Smooth muscle cell (in vitro differentiated cells): Measurements from ENCODE around the gene TUBGCP5. TPM values are rescaled to one million over a fixed set of nuclear protein-coding genes. Genes with fewer than 3 reads are reported as not detected.
A peak's percentile ranks its signal among the peaks of the same experiment; 100 is the strongest.

ENCODE experiments used
- DNase-seq: peaks from one replicate; lab custom pipeline; 2025; ENCODE audit not compliant: unreplicated experiment; lab: John Stamatoyannopoulos, UW
- H2AFZ ChIP-seq: fragments of 200-600 bp; sonication (generic); 2 replicates; pipeline ENCODE4 v1.6.0; 2016; ENCODE audit warnings: antibody characterized with exemption, low read depth, mild to moderate bottlenecking
- H3F3A ChIP-seq: fragments of 200-600 bp; sonication (generic); 2 replicates; pipeline ENCODE4 v1.6.0; 2017; ENCODE audit warnings: antibody characterized with exemption, low read depth
- H3K27ac ChIP-seq: fragments of 200-600 bp; sonication (generic); 2 replicates; pipeline ENCODE4 v1.5.1; 2016; ENCODE audit warnings: low read depth, mild to moderate bottlenecking
- H3K27me3 ChIP-seq: fragments of 200-600 bp; sonication (generic); 2 replicates; pipeline ENCODE4 v1.6.1; 2016; ENCODE audit warnings: low read depth, mild to moderate bottlenecking
- H3K36me3 ChIP-seq: fragments of 200-600 bp; sonication (generic); 2 replicates; pipeline ENCODE4 v1.5.1; 2016; ENCODE audit warnings: low read depth
- H3K4me1 ChIP-seq: fragments of 200-600 bp; sonication (generic); 2 replicates; pipeline ENCODE4 v1.5.1; 2016; ENCODE audit warnings: low read depth
- H3K4me2 ChIP-seq: fragments of 200-600 bp; sonication (generic); 2 replicates; pipeline ENCODE4 v1.6.0; 2016; ENCODE audit warnings: mild to moderate bottlenecking
- H3K4me3 ChIP-seq: fragments of 200-600 bp; sonication (generic); 2 replicates; pipeline ENCODE4 v1.5.1; 2016; ENCODE audit warnings: mild to moderate bottlenecking
- H3K79me2 ChIP-seq: fragments of 200-600 bp; sonication (generic); 2 replicates; pipeline ENCODE4 v1.6.0; 2016; ENCODE audit warnings: low read depth, mild to moderate bottlenecking
- H3K9ac ChIP-seq: fragments of 200-600 bp; sonication (generic); 2 replicates; pipeline ENCODE4 v1.6.0; 2016; ENCODE audit warnings: low read depth
- H3K9me3 ChIP-seq: fragments of 200-600 bp; sonication (generic); replicated peaks from 2 replicates; pipeline ENCODE4 v1.5.1; 2016; ENCODE audit warnings: low read depth
- H4K20me1 ChIP-seq: fragments of 200-600 bp; sonication (generic); 2 replicates; pipeline ENCODE4 v1.6.0; 2016; ENCODE audit warnings: low read depth
- WGBS: methylation state at CpG from one replicate; pipeline ENCODE4 v1.1.7; 2016; ENCODE audit warnings: low lambda C conversion rate; 5-methylcytosine and 5-hydroxymethylcytosine counted together
- polyA plus RNA-seq: library from polyadenylated mRNA; unstranded; fragments of >200 nt; fragmentation: Nextera tagmentation; extraction: Ambion mirVana; gene quantifications from 2 replicates; pipeline ENCODE4 v1.2.1, GENCODE V29; 2016
- total RNA-seq: library from RNA; depleted of rRNA; stranded (reverse); fragments of >200 nt; gene quantifications from 2 replicates; pipeline ENCODE4 v1.2.3, GENCODE V29; 2014
- TF ChIP-seq, protein P1 (sequence below): fragments of 200-600 bp; sonication (generic); IDR thresholded peaks from 2 replicates; pipeline ENCODE4 v1.5.1; 2017; ENCODE audit warnings: borderline replicate concordance, mild to moderate bottlenecking, antibody characterized with exemption; ENCODE audit not compliant: insufficient read depth, poor library complexity, severe bottlenecking

Gene TUBGCP5
- total and polyA plus RNA-seq, 2 experiments from 2014 or later = 7.9 to 13.9 TPM

DNA sequence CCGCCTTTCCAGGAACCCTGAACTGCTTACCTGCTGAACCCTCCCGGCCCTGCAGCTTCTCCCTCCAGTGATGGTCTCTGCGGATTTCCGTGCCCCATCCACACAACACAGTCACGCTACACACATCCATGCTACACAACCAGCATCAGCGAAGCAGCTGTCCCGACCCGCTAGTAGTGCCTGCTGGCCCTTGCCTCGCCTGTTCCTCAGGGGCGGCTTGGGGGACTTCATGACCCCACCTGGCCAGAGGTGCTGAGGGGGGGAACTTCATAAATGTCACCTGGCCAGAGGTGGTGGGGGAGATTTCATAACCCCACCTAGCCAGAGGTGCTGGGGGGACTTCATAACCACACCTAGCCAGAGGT, 530 bp upstream of the TUBGCP5 start:
- H3K4me2 ChIP-seq = peak overlapping the region; percentile 97
- peak overlapping the region; percentile 67 for H3K9ac ChIP-seq
- H3K27ac ChIP-seq = no peak overlapping the region
- no peaks in the 10 kb centered on the region for H3K36me3 ChIP-seq
- no peaks in the 10 kb centered on the region for H3F3A ChIP-seq
- TF ChIP-seq, protein P1, sequence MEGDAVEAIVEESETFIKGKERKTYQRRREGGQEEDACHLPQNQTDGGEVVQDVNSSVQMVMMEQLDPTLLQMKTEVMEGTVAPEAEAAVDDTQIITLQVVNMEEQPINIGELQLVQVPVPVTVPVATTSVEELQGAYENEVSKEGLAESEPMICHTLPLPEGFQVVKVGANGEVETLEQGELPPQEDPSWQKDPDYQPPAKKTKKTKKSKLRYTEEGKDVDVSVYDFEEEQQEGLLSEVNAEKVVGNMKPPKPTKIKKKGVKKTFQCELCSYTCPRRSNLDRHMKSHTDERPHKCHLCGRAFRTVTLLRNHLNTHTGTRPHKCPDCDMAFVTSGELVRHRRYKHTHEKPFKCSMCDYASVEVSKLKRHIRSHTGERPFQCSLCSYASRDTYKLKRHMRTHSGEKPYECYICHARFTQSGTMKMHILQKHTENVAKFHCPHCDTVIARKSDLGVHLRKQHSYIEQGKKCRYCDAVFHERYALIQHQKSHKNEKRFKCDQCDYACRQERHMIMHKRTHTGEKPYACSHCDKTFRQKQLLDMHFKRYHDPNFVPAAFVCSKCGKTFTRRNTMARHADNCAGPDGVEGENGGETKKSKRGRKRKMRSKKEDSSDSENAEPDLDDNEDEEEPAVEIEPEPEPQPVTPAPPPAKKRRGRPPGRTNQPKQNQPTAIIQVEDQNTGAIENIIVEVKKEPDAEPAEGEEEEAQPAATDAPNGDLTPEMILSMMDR = no peak
- peaks cover 13% of the 10 kb centered on the region for H3K79me2 ChIP-seq
- H3K27me3 ChIP-seq = no peaks in the 10 kb centered on the region
- H3K4me1 ChIP-seq = peaks cover 7% of the 10 kb centered on the region
- H2AFZ ChIP-seq = peak overlapping the region; percentile 88
- H3K9me3 ChIP-seq = no peaks in the 10 kb centered on the region
- H4K20me1 ChIP-seq = no peaks in the 10 kb centered on the region
- WGBS = 50% methylated on average over 10 of the region's 10 CpGs
- peak overlapping the region; percentile 89 for H3K4me3 ChIP-seq
- no peak for DNase-seq

DNA sequence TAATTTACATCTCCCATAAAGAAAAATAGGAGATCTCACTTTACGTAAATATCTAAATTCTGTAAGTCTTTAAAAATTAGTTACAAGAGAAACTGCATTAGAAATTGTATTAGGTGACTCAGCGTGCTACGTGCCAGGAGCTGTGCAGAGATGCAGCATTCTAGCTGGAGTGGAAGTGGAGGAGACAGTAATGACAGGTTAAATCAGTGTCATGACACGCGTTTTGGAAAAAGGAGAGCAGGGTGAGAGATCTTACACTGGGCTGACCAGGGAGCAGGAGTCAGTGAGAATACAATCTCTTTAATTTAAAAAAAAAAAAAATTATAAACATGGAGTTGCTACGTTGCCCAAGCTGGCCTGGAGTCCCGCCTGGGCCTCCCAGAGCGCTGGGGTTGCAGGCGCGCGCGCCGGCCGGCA, 635 bp downstream of the TUBGCP5 start:
- H3K4me1 ChIP-seq = peaks cover 7% of the 10 kb centered on the region
- WGBS = 5% methylated on average over 14 of the region's 14 CpGs
- no peaks in the 10 kb centered on the region for H4K20me1 ChIP-seq
- peak overlapping the region; percentile 95 for H2AFZ ChIP-seq
- no peaks in the 10 kb centered on the region for H3K36me3 ChIP-seq
- H3K4me3 ChIP-seq = peak overlapping the region; percentile 89
- H3K4me2 ChIP-seq = peak overlapping the region; percentile 97
- no peak for DNase-seq
- peak overlapping the region; percentile 82 for H3K27ac ChIP-seq
- H3K9me3 ChIP-seq = no peaks in the 10 kb centered on the region
- H3F3A ChIP-seq = no peaks in the 10 kb centered on the region
- TF ChIP-seq, protein P1 = no peak
- H3K79me2 ChIP-seq = peaks cover 13% of the 10 kb centered on the region
- no peaks in the 10 kb centered on the region for H3K27me3 ChIP-seq
- peak overlapping the region; percentile 87 for H3K9ac ChIP-seq

DNA sequence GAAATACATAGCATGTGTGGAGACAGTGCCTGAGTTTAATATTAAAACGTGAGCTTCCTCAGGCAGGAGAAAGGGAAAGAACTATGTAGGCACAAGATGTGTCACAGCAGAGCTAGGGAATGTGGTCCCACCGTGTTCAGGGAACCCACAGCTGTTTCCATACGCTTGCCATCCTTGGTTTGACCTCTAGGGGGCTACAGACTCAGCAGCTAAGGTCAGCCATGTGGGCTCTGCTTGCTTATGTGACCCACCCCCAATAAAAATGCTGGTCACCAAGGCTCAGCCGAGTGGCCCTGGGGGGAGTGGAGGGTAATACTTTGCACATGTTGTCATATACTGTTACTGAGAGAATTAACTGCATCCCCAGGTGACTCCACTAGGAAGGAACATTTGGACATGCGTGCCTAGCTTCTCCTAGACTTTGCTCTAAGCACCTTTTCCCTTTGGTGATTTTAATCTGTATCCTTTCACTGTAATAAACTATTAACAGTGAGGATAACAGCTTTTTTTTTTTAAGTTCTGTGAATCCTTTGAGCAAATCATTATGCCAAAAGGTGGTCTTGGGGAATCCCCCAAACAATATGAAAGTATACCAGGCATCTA, 3.3 kb downstream of the TUBGCP5 start:
- peaks cover 6% of the 10 kb centered on the region for H3K36me3 ChIP-seq
- H2AFZ ChIP-seq = no peak overlapping the region
- DNase-seq = no peak
- H3K27me3 ChIP-seq = no peaks in the 10 kb centered on the region
- no peaks in the 10 kb centered on the region for H3F3A ChIP-seq
- TF ChIP-seq, protein P1 = peak; percentile 71
- no peak overlapping the region for H3K4me2 ChIP-seq
- no peak overlapping the region for H3K27ac ChIP-seq
- no peak overlapping the region for H3K9ac ChIP-seq
- no peaks in the 10 kb centered on the region for H3K9me3 ChIP-seq
- no peaks in the 10 kb centered on the region for H4K20me1 ChIP-seq
- peaks cover 13% of the 10 kb centered on the region for H3K79me2 ChIP-seq
- no peak overlapping the region for H3K4me3 ChIP-seq
- 43% methylated on average over 5 of the region's 5 CpGs for WGBS
- peaks cover 7% of the 10 kb centered on the region for H3K4me1 ChIP-seq

DNA sequence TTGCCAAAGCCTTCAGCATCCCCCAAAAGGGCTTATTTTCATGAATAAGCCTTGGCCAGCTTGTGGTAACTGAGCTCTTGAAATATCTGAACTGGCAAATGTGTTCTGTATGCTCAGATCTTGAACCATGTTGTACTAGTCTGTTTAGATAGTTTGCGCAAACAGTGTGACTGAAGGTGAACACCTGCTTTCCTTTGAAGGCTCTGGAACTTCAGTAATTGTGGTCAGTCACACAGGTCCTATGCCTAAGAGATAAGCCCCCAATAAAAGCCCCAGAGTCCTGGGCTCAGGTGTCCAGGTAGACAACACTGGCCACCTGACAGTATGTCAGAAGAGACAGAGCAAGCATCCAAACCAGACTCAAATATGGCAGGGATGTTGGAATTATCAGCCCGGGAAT, 5.4 kb downstream of the TUBGCP5 start:
- Histone ChIP-seq H3K79me2 (peaks cover 13% of the 10 kb centered on the region), H4K20me1 (no peaks in the 10 kb centered on the region), H3F3A (no peaks in the 10 kb centered on the region), H3K27me3 (no peaks in the 10 kb centered on the region), H2AFZ (no peak overlapping the region), H3K9ac (no peak overlapping the region), H3K4me1 (peaks cover 7% of the 10 kb centered on the region), H3K9me3 (no peaks in the 10 kb centered on the region), H3K27ac (no peak overlapping the region), H3K4me2 (no peak overlapping the region), H3K36me3 (peaks cover 10% of the 10 kb centered on the region), H3K4me3 (no peak overlapping the region)
- DNase-seq = no peak
- 98% methylated on average over 2 of the region's 2 CpGs for WGBS
- TF ChIP-seq, protein P1 = no peak
